ENCODE results near the gene PDCD5.
"Not testable (repeated sequence)": the region's sequence is repeated elsewhere in the genome, so short reads cannot be mapped to it uniquely, and the experiment has no call there.

Gene PDCD5

DNA sequence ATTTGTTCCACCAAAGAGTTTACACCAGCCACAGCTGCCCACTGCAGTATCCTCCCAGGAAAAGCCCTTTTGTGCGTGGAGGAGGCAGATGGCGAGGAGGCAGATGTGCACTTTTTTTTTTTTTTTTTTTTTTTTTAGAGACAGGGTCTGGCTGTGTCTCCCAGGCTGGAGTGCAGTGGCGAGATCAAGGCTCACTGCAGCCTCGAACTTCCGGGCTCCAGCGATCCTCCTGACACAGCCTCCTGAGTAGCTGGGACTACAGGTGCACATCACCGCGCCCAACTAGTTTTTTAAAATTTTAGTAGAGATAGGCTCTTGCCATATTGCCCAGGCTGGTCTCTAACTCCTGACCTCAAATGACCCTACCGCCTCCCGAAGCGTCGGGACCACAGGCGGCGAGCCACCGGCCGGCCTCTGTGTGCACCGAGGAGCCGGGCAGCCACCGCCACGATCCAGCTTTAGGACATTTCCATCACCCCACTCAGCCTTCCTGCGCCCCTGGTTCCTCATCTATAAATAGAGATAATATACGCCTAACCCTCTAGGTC lies 563 bp upstream of the PDCD5 start:
- no peak for DNase-seq

DNA sequence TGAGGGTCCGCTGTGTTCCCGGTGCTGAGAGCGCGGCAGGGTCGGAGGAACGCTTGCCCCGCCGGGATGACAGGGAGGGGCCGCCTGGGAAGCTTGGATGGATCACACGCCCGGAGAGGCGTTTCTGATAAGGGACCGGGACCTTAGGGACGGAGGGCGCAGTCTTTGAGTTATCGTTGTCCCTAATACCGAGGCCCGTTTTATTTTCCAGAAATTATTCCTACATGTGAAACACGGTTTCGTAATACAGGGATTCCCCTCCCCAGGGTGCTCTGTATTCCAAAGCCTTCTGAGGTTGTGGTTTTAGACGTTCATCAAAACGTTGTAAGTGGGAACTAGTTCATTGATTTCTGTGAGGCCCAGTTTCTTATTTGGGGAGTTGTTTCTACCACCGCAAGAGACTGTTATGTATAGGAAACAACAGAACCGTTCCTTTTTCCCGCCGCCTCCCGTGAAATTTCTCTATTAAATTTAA lies 752 bp downstream of the PDCD5 start:
- DNase-seq = no peak

DNA sequence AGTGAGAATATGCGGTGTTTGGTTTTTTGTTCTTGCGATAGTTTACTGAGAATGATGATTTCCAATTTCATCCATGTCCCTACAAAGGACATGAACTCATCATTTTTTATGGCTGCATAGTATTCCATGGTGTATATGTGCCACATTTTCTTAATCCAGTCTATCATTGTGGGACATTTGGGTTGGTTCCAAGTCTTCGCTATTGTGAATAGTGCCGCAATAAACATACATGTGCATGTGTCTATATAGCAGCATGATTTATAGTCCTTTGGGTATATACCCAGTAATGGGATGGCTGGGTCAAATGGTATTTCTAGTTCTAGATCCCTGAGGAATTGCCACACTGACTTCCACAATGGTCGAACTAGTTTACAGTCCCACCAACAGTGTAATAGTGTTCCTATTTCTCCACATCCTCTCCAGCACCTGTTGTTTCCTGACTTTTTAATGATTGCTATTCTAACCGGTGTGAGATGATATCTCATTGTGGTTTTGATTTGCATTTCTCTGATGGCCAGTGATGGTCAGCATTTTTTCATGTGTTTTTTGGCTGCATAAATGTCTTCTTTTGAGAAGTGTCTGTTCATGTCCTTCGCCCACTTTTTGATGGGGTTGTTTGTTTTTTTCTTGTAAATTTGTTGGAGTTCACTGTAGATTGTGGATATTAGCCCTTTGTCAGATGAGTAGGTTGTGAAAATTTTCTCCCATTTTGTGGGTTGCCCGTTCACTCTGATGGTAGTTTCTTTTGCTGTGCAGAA lies 6.9 kb downstream of the PDCD5 start:
- not testable (repeated sequence) for DNase-seq

DNA sequence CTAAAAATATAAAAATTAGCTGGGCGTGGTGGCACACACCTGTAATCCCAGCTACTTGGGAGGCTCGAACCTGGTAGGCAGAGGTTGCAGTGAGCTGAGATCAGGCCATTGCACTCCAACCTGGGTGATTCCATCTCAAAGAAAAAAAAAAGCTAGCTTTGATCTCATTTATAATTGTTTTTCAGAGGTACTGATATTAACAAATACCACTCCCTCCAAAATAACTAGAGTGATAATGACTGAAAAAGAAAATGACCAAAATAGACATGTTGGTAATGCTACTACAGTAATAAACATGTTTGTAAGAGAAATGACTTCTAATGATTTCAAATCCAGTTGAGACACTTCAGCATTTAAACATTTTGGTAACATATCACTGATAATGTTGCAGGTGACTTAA lies 13.0 kb downstream of the PDCD5 start:
- no peak for DNase-seq

DNA sequence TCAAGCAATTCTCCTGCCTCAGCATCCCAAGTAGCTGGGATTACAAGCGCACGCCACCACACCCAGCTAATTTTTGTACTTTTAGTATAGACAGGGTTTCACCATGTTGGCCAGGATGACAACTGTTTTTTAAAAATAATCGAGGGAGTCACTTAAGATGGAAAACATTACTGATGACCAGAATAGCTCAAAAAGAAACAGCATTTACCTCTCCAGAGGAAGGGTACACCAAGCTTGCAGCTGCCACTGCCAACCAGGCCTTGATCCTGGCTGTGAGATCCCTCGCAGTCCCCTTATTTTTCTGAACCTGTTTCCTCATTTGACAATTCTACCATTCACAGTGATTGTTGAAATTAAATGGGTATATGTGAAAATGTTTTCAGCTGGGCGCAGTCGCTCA lies 14.5 kb downstream of the PDCD5 start:
- DNase-seq = no peak

DNA sequence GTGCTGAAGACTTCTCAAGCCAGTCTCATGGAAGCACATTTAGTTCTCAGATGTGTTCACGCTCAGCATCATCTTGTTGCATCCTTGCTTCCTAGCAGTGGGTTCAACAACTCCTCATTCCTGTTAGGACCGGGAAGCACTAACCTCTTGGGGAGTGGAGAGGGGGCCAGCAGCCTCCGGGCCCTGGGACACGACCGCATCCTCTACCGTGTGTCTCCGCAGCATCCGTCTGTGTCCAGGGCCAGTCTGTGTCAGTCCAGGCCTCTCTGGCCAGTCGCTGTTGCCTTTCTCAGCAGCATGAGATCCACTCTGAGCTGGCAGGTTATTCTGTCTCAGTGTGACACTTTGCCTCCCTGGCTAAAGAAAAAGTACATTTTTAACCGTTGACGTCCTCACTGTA lies 17.0 kb downstream of the PDCD5 start:
- DNase-seq = no peak

DNA sequence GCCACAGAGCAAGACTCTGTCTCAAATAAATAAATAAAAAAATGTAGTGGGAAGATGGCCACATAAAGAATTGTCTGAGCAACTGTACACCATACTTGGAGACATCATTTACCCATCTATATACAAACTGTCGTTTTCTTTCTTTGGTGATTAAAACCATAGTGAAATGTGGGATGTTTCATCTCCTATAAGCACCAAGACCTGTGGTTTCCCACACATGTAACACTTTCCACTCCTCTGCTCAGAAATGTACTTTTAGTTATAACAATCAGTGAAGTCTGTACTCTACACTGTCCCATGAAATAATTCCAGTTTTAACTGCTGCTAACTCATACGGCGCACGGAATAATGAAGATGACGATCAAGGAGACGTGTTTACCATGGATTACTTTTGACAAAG lies 18.3 kb downstream of the PDCD5 start:
- no peak for DNase-seq

DNA sequence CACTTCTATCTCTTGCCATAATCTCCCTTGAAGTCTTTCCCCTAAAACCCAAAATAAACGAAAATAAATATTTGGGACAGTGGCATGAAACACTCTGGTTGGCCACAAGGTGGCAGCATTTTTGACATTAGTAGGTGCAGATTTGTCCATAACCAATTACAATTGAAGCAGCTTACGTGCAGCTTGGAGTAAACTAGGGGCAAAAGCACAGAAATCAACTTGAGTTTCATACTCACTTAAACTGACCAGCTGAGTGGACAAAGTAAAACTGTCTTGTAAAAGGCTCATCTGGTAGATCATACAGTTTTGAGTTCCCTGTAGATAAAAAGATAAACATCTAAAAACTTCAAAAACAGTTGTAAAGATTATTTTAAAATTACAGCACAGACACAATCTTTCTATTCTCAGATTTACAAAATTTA lies 18.8 kb downstream of the PDCD5 start:
- DNase-seq = peak; percentile 5

DNA sequence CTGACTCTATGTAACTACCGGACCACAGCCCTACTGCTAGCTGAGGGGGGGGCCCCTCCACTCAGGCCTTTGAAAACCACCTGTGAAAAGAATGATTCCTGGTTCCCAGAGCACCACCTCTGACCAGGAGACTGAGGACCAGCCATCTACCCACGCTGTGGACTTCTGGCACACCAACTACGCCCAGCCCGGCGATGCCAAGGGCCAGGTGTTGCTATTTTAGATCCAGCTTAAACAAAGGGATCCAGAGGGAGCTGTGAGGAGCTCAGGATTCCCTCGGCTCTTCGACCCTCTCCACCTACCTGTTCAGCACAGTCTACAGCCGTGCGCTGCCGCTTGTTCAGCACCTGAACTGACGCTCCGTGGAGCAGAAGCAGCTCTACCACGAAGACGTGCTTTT lies 23.0 kb downstream of the PDCD5 start:
- no peak for DNase-seq

DNA sequence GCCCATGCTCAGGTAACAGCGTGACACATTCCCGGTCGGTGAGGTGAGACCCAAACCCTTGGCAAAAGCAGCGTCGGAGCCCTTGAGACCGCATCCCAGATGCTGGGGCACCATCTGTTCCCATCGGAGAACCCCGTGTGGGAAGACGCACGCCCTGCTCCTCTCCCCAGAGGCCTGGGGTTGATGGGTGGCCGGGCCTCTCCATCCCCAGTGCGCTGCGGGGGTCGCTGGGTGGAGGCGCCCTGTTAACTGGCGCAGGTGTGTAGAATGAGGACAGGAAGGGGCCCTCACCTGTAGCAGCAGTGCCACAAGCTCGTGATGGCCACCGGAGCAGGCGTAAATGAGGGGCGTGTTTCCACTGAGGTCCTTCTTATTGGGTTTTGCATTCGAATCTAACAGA lies 24.6 kb downstream of the PDCD5 start:
- no peak for DNase-seq

DNA sequence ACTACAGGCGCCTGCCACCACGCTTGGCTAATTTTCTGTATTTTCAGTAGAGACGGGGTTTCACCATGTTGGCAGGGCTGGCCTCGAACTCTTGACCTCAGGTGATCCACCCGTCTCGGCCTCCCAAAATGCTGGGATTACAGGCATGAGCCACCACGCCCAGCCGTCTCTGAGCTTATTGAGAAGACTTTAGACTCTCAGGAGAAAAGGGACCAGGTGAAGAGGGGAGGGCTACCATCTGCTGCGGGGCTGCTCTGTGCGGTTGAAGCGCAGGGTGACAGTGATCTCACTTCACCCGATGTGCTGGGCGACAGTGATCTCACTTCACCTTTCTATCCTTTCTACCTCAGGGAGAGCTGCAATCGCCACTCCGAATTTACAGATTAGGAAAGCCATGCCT lies 25.3 kb downstream of the PDCD5 start:
- no peak for DNase-seq

DNA sequence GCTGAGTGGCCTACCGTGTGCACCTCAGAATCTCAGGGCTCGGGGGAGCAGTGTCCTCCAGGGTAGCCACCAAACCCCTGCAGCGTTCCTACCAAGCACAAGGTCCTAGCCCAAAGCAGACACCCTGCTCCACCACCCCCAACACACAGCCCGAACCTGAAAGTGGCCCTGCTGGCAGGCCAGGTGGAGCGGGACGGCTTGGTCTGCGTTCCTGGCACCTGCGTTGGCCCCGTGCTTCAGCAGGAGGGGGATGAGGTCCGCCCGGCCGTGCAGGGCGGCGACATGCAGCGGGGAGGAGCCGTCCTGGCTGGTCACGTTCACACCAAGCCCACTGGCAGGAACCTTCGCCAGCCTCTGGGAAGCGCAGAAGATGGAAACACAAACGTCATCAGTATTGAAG lies 26.5 kb downstream of the PDCD5 start:
- no peak for DNase-seq

DNA sequence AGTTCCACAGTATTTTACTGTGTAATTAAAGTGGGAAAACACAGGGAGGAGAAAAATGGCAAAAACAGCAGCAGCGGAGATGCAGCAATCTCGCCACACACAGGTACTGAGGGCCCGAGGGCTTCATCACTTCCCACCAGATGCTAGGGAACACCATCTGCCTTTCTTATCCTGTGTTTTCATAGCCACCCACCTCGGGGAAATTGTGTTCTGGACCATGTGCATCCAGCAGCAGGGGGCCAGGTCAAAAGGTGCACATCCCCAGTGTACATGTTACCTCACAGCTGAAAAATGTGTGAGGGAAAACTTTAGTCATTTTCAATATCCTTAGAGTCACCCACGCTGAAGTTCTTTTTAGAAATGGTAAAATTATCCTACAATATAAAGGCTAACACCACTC lies 30.2 kb downstream of the PDCD5 start:
- no peak for DNase-seq

DNA sequence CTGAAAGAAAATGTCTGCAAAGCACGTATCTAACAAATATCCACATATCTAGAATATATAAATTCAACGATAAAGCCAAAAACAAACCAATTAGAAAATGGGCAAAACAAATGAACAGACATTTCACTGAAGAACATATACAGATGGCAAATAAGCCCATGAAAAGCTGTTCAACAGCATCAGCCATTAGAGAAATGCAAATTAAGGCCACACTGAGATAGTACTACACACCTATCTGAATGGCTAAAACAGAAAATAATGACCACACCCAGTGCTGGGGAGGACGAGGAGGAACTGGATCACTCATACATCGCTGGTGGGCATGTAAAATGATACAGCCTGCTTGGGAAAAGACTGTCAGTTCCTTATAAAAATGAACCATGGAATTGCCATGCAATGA lies 32.0 kb downstream of the PDCD5 start:
- no peak for DNase-seq

DNA sequence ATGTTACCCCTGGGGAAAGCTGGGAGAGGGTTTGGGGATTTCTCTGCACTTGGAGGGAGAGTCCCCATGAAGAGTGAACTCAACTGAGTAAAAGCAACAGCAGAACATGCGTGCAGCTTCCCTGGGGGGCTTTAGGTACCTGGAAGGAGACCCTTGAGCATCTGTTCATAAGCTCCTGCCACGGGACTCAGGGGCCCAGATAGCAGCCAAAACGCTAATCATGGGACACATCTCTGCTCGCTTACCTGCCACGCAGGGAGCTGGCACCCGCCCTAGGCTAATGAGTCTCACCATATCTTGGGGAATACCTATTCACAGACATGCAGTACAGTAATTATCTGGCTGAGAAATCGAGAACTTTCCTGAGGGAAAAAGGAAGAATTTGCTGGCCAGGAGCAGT lies 33.9 kb downstream of the PDCD5 start:
- DNase-seq = no peak

DNA sequence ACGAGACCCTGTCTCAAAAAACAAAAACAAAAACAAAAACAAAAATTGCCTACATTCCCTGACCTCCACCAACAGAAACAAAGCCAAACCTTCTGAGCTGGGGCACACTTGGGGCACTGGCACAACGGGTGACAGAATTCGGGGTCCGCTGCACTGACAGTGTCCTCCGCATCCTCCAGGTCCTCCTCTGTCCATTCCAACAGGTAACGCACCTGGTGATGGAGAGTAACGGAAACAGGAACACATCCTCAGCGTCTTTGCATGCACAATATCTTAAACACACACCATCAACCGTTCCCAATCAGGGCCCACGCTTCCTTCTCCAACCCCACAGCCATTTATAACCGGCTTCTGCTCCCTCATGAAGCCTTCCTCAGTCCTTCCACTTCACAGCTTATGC lies 34.6 kb downstream of the PDCD5 start:
- no peak for DNase-seq

DNA sequence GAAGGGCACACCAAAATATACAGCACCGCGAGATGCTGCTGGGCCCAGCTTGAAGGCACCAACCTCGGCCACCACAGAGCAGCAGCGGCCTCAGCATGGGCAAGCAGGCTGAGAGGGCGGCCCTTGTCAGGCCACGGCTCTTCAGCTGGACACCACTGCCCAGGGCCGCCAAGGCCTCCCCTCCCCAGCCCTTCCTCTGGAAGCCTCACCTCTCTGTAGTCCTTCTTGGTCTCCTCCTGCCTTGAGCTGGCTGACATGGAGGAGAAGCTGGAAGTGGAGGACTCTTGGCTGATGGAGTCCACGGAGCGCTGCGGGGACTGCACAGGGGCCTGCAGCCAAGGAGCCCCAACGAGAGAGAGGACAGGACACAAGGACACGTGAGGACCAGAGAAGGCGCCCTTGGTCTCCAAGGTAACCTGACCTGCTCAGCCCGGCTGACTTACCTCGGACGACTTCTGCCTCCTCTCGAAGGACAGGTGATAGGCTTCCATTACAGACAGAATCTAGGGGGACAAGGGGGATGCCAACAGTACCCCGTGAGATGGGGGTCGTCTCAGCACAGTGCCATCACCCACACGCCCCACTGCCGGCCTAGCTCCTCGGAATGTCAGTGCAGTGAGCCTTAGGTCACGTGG lies 38.2 kb downstream of the PDCD5 start:
- no peak for DNase-seq

DNA sequence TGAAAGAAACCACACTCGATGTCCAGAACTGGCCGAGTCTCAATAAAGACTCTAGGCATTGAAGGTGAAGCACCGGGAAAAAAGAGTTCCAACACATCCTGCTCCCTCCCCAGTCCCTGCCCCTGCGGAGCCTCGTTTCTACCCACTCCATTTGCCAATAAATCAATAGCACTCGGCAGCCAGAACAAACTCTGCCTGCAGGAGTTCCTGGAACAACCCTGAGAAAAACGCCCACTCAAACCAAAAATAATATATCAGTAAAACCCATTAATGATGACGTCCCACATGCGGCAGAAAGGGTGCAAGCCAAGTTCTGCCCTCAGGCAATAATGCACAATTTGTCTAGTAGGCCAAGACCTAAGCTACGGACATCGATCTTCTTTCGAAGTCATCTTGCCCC lies 41.0 kb downstream of the PDCD5 start:
- DNase-seq = no peak

DNA sequence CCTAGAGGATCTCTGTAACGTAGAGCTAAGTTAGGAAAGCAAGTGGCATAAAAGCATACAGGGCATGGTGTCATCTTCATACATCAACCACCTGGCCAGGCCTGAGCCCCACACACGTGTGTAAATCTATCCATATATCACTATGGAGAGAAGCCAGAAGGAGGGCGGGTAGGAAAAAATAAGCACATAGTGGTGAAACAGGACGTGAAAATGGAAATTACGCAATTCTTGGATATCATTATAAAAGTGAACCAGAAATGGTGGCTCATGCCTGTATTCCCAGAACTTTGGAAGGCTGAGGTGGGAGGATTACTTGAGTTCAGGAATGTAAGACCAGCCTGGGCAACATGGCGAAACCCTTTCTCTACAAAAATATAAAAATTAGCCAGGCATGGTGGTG lies 43.4 kb downstream of the PDCD5 start:
- DNase-seq = no peak

DNA sequence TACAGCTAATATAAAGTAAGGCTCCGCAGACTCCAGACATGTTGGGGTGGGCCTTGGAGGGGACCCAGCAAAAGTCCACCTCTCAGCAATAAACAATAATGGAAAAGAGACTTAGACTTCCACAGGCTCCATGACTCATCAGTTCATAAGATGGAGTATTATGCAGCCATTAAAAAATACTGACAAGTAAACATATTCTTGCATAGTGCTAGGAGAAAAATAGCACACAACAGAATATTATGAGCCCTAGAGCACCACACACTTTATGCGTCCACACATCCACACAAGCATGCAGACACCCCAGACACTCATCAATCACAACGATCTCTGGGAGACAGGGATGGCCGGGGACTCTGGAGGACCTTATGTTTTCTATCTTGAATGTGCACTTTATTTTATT lies 46.0 kb downstream of the PDCD5 start:
- no peak for DNase-seq

DNA sequence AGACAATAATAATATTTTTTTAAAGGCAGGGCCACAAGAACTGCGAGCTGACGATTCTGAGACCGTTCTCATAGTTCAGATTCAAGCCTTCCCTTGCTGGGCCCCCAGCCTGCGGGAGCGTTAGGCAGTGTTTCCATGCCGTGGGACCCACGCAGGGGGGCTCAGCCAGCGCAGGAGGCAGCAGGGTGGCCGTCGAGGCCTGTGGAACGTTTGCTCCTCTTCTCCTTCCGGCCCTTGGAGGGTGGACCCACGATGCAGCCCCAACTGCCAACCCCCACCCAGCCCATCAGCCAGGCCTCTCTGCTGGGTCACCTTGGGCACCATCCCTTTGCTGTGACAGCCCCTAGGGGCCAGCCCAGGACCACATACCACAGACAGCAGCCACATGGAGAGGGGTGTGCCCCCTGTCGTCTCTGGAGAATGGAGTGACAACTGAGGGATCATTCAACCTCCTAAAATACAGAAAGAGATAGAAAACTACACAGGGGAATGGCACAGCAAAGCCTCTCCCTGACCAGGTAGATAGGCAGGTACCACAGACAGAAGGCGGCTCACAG lies 46.8 kb downstream of the PDCD5 start:
- DNase-seq = no peak

DNA sequence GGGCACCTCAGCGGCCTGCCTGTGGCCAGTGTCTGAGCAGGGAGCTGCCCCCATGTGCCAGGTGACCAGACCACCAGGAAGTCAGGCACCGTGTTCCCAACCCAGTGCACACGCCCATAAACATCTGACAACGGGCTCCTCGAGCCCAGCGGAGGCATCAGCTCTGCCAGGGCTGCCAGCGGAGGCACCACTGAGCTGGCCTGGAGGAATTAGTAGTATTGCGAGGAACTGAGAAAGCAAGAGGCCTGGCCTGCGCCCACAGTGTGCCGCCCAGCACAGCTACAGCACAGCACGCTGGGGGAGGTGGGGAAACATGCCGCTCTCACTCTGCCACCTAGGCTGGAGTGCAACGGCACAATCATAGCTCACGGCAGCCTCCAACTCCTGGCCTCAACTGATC lies 49.3 kb downstream of the PDCD5 start:
- no peak for DNase-seq

DNA sequence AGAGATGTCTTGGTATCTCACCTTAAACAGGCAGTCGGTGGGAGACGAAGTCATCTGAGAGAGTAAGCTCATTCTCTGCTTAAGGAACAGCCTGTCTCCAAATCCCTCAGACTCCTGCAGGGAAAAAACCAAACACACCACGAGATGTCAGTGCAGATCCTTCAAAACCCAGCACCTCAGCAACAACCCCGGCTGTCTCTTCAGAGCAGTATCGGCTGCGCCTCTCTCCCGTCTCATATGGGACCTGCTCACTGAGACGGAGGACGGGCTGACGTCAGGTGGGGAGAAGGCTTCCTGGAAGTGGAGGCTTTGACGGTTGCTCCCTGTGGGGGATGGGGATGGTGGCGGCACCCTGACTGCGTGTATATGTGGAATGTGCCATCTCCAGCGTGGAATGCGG lies 50.4 kb downstream of the PDCD5 start:
- DNase-seq = no peak

Measured in NCI-H1436 treated with DMSO at 0.1 percent for 48 hours (cell line).